Keratinocyte (primary cell): ENCODE results near the gene UBE2I.

Experiments used
- EZH2 ChIP-seq: IDR thresholded peaks from one replicate; pipeline ENCODE4 v1.6.1; 2012; ENCODE audit warnings: inconsistent platforms, mild to moderate bottlenecking, low read length, moderate library complexity
- TF ChIP-seq, protein P1 (sequence below), 3 experiments: IDR thresholded peaks in 1 of 3; conservative IDR thresholded peaks in 1 of 3; optimal IDR thresholded peaks in 1 of 3; 2 replicates in 2 of 3; 3 replicates in 1 of 3; pipeline versions ENCODE3 to v1.5.1; 2011; ENCODE audit warnings: low read length in 3 of 3, mild to moderate bottlenecking in 3 of 3, moderate library complexity in 2 of 3, control low read depth in 1 of 3, inconsistent platforms in 1 of 3; ENCODE audit not compliant: insufficient read depth in 2 of 3; ENCODE audit errors: extremely low read depth in 1 of 3

DNA sequence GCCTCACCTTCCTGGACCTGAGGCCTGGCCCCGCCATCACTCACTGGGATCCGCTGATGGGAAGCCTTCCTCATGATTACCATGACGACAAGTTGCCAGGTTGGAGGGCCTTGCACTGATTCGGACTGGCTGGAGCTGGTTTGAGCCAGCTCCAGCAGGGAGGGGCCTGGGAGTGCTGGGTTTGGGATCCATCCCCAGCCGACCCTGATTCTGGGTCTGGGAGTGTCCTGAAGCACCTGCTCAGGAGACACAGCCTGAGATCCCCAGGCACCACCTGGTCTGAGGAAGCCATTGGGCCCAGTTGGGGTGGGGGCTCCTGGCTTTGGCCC lies 18.1 kb downstream of the UBE2I start:
- TF ChIP-seq, protein P1, sequence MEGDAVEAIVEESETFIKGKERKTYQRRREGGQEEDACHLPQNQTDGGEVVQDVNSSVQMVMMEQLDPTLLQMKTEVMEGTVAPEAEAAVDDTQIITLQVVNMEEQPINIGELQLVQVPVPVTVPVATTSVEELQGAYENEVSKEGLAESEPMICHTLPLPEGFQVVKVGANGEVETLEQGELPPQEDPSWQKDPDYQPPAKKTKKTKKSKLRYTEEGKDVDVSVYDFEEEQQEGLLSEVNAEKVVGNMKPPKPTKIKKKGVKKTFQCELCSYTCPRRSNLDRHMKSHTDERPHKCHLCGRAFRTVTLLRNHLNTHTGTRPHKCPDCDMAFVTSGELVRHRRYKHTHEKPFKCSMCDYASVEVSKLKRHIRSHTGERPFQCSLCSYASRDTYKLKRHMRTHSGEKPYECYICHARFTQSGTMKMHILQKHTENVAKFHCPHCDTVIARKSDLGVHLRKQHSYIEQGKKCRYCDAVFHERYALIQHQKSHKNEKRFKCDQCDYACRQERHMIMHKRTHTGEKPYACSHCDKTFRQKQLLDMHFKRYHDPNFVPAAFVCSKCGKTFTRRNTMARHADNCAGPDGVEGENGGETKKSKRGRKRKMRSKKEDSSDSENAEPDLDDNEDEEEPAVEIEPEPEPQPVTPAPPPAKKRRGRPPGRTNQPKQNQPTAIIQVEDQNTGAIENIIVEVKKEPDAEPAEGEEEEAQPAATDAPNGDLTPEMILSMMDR (optimal IDR thresholded peaks at IDR 0.05 in 1 of 3, IDR thresholded peaks at IDR 0.05 in 1 of 3, conservative IDR thresholded peaks at IDR 0.05 in 1 of 3; ENCODE audit: extremely low read depth in 1 of 3, insufficient read depth in 2 of 3, low read length in 3 of 3): no peak
- no peak for TF ChIP-seq EZH2
